SJCRH30 (cell line): ENCODE data around the gene MPLKIP. TPM values are rescaled to one million over a fixed set of nuclear protein-coding genes. Genes with fewer than 3 reads are reported as not detected.

ENCODE experiments used
- DNase-seq, 2 experiments: peaks; one replicate each; pipeline ENCODE4 v3.0.0-alpha.2; 2015 to 2020
- H3K27ac ChIP-seq: fragments of 250-450 bp; sonication (Bioruptor Pico); 2 replicates; pipeline ENCODE4 v1.5.1; 2020; ENCODE audit warnings: mild to moderate bottlenecking, moderate library complexity
- H3K27me3 ChIP-seq: fragments of 250-450 bp; sonication (Bioruptor Pico); 2 replicates; pipeline ENCODE4 v1.5.1; 2020; ENCODE audit warnings: mild to moderate bottlenecking, moderate library complexity
- H3K36me3 ChIP-seq: fragments of 250-450 bp; sonication (Bioruptor Pico); 2 replicates; pipeline ENCODE4 v1.5.1; 2020; ENCODE audit warnings: mild to moderate bottlenecking, moderate library complexity
- H3K4me1 ChIP-seq: fragments of 250-450 bp; sonication (Bioruptor Pico); 2 replicates; pipeline ENCODE4 v1.5.1; 2020; ENCODE audit warnings: mild to moderate bottlenecking, moderate library complexity
- H3K4me3 ChIP-seq: fragments of 250-450 bp; sonication (Bioruptor Pico); 2 replicates; pipeline ENCODE4 v1.5.1; 2020; ENCODE audit warnings: mild to moderate bottlenecking, moderate library complexity
- H3K9me3 ChIP-seq: fragments of 250-450 bp; sonication (Bioruptor Pico); replicated peaks from 2 replicates; pipeline ENCODE4 v1.5.1; 2020; ENCODE audit warnings: mild to moderate bottlenecking, moderate library complexity
- total RNA-seq: library from RNA; depleted of rRNA; stranded (reverse); fragments of >200 nt; shearing (Covaris generic); gene quantifications from 2 replicates; pipeline ENCODE4 v1.2.3, GENCODE V29; 2014; rRNA removed

The MPLKIP gene
- total RNA-seq, 1 experiment from 2014 or later = 47.7 TPM

DNA sequence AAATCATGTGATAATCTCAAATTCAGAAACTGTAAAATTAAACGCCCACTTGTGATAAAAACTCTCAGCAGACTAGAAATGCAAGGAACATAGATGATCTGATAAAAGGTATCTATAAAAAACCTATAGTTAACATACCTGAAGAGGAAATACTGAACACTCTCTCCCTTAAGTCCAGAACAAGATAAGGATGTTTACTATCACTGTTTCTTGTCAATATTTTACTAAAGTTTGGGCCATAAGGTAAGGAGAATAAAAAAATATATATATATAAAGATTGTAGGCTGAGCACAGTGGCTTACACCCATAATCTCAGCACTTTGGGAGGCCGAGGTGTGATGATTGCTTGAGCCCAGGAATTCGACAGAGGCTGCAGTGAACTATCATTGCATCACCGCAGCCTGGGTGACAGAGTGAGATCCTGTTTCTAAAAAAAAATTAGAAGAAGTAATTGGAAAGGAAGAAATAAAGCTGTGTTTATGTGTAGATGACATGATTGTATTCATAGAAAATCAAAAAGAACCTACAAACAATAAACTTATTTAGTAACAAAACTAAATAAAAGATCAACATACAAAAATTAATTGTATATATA, 28.4 kb downstream of the MPLKIP start:
- Histone ChIP-seq H3K4me3 (no peak overlapping the region), H3K27me3 (no peaks in the 10 kb centered on the region), H3K36me3 (no peaks in the 10 kb centered on the region), H3K9me3 (no peaks in the 10 kb centered on the region), H3K27ac (no peak overlapping the region), H3K4me1 (no peaks in the 10 kb centered on the region)
- no peak for DNase-seq

DNA sequence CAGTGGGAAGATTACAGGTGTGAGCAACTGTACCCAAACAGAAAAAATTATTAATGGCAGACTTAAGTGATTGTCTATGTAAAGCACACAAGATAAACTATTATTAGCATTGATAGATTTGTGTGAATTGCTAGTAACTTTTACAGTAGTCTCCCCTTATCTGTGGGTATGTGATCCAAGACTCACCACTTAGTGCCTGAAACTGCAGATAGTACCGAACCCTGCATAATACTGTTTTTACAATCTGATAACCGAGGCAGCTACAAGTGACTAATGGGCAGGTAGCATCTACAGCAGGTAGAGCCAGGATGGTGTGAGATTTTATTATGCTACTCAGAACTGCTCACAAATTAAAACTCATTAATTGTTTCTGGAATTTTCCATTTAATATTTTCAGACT, 31.5 kb downstream of the MPLKIP start:
- no peak for DNase-seq
- Histone ChIP-seq H3K27ac (no peak overlapping the region), H3K36me3 (no peaks in the 10 kb centered on the region; the same call in none of the 2 replicates), H3K4me1 (no peaks in the 10 kb centered on the region), H3K4me3 (no peak overlapping the region), H3K27me3 (no peaks in the 10 kb centered on the region), H3K9me3 (no peaks in the 10 kb centered on the region)

DNA sequence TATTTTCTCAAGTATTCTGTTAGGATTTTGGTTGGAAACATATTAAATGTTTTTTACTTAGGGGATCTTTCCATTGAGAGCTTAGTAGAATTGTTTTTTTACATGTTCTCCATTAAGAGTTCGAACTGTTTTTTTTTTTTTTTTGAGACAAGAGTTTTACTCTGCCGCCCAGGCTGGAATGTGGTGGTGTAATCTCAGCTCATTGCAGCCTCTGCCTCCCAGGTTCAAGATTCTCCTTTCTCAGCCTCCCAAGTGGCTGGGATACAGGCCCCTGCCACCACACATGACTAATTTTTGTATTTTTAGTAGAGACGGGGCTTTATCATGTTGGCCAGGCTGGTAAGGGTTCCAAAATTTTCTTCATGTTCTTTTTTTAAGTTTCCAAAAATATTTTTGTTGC, 33.2 kb downstream of the MPLKIP start:
- no peak for DNase-seq
- Histone ChIP-seq H3K36me3 (peaks cover 7% of the 10 kb centered on the region), H3K27me3 (no peaks in the 10 kb centered on the region), H3K4me1 (no peaks in the 10 kb centered on the region), H3K4me3 (no peak overlapping the region), H3K27ac (no peak overlapping the region), H3K9me3 (no peaks in the 10 kb centered on the region)

DNA sequence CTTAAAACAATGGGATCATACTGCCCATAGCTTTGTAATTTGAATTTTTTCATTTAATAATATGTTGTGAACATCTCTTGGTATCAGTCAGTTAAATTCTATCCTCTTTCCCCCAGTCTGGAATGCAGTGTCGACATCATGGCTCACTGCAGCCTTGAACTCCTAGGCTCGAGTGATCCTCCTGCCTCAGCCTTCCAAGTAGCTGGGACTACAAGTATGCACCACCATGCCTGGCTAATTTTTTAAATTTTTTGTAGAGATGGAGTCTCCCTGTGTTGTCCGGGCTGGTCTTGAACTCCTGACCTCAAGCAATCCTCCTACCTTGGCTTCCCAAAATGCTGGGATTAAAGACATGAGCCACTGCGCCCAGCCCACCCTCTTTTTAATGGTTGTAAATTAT, 34.6 kb downstream of the MPLKIP start:
- H3K9me3 ChIP-seq = no peaks in the 10 kb centered on the region
- no peak for DNase-seq
- no peaks in the 10 kb centered on the region for H3K4me1 ChIP-seq
- no peak overlapping the region for H3K4me3 ChIP-seq
- H3K27ac ChIP-seq = no peak overlapping the region
- H3K27me3 ChIP-seq = no peaks in the 10 kb centered on the region
- peaks cover 18% of the 10 kb centered on the region for H3K36me3 ChIP-seq

DNA sequence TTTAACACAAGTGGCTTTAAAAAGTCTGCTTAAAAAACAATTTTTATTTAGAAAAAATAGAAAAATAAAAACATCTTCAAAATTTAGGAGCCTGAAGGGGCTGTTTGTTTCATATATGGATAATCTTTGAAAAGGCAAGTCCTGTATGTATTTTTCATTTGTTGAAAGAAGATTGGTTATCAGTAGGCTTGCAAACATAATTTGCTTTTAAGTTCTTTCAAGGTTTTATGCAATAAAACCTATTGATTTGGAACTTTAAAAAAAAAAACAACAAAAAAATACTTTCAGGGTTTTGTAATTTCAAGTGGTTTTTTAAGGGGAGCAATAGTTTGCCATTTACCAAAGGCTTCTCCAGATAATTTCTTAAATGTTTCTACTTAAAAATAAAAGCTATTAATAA, 35.6 kb downstream of the MPLKIP start:
- H3K9me3 ChIP-seq = no peaks in the 10 kb centered on the region
- H3K27ac ChIP-seq = no peak overlapping the region
- peaks cover 28% of the 10 kb centered on the region for H3K36me3 ChIP-seq
- no peak overlapping the region for H3K4me3 ChIP-seq
- H3K4me1 ChIP-seq = no peaks in the 10 kb centered on the region
- DNase-seq = no peak
- no peaks in the 10 kb centered on the region for H3K27me3 ChIP-seq

DNA sequence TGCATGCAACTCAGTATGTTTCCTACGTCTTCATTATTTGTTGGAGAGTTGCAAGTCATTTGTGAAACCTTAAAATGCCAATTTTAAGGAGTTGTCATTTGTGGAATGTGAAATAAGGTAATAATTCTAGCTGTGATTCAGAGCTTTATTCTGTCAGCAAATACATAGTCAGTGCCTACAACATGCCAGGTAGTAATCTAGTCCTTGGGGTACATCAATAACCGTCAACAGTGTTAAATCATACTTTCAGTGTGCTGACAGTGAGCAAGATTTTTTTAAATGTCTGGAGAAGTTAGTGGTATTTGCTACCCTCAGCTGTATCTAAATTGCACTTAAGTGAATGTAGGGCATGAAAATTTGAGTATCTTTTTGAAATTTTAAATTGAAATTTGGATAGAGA, 36.7 kb downstream of the MPLKIP start:
- no peak for DNase-seq
- no peaks in the 10 kb centered on the region for H3K9me3 ChIP-seq
- no peak overlapping the region for H3K4me3 ChIP-seq
- no peaks in the 10 kb centered on the region for H3K4me1 ChIP-seq
- no peak overlapping the region for H3K27ac ChIP-seq
- H3K27me3 ChIP-seq = no peaks in the 10 kb centered on the region
- H3K36me3 ChIP-seq = peaks cover 35% of the 10 kb centered on the region

DNA sequence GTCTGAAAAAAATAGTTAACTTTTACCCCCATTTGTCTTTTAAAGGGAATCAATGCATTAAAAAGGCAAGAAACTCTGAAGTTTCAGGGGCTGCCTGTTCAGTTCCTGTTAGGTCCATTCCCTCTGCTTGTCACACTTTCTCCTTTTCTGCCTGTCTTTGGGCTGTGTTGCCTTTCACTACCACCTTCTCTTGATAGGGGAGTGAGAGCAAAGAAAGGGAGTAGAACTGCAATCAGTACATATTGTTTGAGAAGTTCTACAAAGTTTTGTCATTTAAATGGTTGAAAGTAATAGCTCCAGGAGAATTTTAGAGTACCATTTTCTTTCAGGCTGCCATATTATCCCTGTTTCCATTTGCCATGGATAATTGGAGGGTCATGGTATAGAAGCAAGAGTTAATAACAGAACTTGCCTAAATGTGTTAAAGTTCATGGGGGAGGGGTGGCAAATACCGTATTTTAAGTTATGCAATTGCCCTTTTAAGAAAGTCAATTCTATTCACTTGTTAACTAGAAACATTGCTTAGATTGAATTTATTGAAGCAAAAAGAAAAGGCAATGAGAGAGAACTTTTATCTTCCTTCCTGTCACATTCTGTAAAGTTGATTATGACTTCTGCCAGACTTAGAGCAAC, 38.6 kb downstream of the MPLKIP start:
- peaks cover 46% of the 10 kb centered on the region for H3K36me3 ChIP-seq
- no peak overlapping the region for H3K27ac ChIP-seq
- no peaks in the 10 kb centered on the region for H3K9me3 ChIP-seq
- no peak overlapping the region for H3K4me3 ChIP-seq
- H3K27me3 ChIP-seq = no peaks in the 10 kb centered on the region
- H3K4me1 ChIP-seq = no peaks in the 10 kb centered on the region
- no peak for DNase-seq

DNA sequence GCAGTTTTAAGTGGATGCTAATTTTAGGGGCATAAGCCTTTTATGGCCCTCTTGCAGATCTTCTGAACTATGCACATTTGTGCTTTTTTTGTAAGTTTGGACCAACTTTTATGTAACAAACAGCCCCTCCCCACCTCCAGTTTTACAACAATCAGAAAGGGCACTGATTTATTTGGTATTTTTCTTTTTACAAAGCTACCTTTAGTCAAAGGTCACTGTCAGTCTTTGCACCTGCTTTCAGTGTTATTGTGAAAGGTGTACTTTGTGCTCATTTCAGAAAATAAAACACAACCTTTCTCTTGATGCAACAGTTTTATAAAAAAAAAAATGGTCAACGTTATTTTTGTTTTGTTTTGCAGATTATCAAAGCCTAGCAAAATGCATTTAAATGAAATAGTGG, 39.2 kb downstream of the MPLKIP start:
- DNase-seq = no peak
- H3K36me3 ChIP-seq = peaks cover 51% of the 10 kb centered on the region
- H3K27ac ChIP-seq = no peak overlapping the region
- no peaks in the 10 kb centered on the region for H3K4me1 ChIP-seq
- no peak overlapping the region for H3K4me3 ChIP-seq
- H3K27me3 ChIP-seq = no peaks in the 10 kb centered on the region
- H3K9me3 ChIP-seq = no peaks in the 10 kb centered on the region

DNA sequence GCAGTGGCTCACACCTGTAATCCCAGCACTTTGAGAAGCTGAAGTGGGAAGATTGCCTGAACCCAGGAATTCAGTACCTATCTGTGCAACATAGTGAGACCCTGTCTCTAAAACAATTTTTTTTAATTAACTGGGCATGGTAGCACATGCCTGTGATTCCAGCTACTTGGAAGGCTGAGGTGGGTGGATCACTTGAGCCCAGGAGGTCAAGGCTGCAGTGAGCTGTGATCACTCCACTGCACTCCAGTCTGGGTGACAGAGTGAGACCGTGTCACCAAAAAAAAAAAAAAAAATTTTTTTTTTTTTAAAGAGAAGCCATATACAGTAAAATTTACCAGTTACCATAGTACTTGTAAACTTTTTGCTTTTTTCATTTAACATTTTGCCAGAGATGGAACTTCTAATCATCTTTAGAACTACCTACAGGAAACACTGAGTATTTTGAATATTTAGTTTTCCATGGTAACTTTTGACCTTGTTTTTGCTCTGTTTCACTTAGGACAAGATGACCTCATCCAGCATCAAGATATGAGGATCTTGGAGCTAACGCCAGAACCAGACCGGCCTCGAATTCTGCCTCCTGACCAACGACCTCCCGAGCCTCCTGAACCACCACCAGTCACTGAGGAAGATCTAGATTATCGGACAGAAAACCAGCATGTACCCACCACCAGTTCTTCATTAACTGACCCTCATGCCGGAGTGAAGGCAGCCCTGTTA, 40.6 kb downstream of the MPLKIP start:
- Histone ChIP-seq H3K9me3 (no peaks in the 10 kb centered on the region), H3K4me1 (no peaks in the 10 kb centered on the region), H3K4me3 (no peak overlapping the region), H3K36me3 (peaks cover 64% of the 10 kb centered on the region), H3K27me3 (no peaks in the 10 kb centered on the region), H3K27ac (no peak overlapping the region)
- DNase-seq = no peak

DNA sequence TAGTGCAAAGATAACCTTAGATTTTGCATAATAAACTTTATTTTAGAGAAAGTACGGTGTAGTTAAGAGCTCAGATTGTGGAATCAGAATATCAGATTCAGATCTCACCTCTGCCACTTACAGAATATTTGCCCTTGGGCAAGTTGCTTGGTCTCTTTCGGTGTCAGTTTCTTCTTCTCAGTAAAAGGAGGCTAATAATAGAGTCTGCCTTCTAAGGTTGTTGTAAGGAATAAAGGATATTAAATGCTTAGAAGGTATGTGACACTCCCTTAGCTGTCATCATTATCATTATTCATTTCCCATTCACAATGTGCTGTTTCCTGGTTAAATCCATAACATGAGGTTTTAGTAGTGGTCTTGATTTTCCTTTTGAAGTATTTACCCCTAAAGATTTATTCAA, 42.2 kb downstream of the MPLKIP start:
- peaks cover 75% of the 10 kb centered on the region for H3K36me3 ChIP-seq

DNA sequence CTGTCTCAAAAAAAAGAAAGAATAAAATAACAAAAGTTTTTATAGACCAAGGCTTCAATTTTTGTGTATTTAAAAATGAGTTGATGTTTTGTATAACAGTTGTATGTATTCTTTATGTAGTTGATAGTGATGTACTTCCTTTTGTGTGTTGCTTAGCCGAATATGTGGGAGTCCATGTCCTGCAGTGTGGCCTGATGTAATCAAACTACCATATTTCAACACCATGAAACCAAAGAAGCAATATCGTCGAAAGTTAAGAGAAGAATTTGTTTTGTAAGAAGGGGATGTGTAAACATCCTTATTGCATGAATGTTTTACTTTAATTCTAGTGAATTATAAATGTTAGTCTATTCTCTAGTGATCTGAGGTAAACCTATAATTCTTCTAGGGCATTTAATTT, 56.6 kb downstream of the MPLKIP start:
- H3K36me3 ChIP-seq = peaks cover 9% of the 10 kb centered on the region
- H3K27ac ChIP-seq = no peak overlapping the region
- DNase-seq = no peak

More for the DNA sequence above, 42.2 kb downstream of the MPLKIP start:
- Histone ChIP-seq H3K27me3 (no peaks in the 10 kb centered on the region), H3K4me3 (no peak overlapping the region), H3K4me1 (no peaks in the 10 kb centered on the region), H3K27ac (no peak overlapping the region), H3K9me3 (no peaks in the 10 kb centered on the region)
- no peak for DNase-seq

More for the DNA sequence above, 56.6 kb downstream of the MPLKIP start:
- H3K9me3 ChIP-seq = no peaks in the 10 kb centered on the region
- no peaks in the 10 kb centered on the region for H3K27me3 ChIP-seq
- no peaks in the 10 kb centered on the region for H3K4me1 ChIP-seq
- no peak overlapping the region for H3K4me3 ChIP-seq

Other genes starting within 250 kb of the MPLKIP start
- 55.8 and 70.5 TPM in 2 replicates for gene CDK13, start 184.4 kb downstream of the MPLKIP start, total RNA-seq
- 4.4 and 4.8 TPM in 2 replicates for gene SUGCT, start 383 bp upstream of the MPLKIP start, total RNA-seq